SU-DHL-6 (cell line): Measurements from ENCODE around the gene AGTRAP.

Experiments used
- H2AFZ ChIP-seq: fragments of 200-600 bp; sonication (generic); 2 replicates; pipeline ENCODE4 v1.6.1; 2014; ENCODE audit warnings: low read depth, mild to moderate bottlenecking, moderate library complexity, mixed read lengths, antibody characterized with exemption, low read length; ENCODE audit not compliant: severe bottlenecking
- H3F3A ChIP-seq: fragments of 200-600 bp; shearing (Covaris generic); 2 replicates; pipeline ENCODE4 v1.6.0; 2016; ENCODE audit warnings: antibody characterized with exemption, mild to moderate bottlenecking; ENCODE audit not compliant: insufficient read depth
- H3K27ac ChIP-seq: fragments of 200-600 bp; sonication (generic); 2 replicates; pipeline ENCODE4 v1.5.1; 2016; ENCODE audit warnings: low read depth, mild to moderate bottlenecking, low read length, moderate library complexity, mixed read lengths
- H3K27me3 ChIP-seq: fragments of 200-600 bp; sonication (generic), shearing (Covaris generic); 2 replicates; pipeline ENCODE4 v1.6.0; 2014; ENCODE audit warnings: mild to moderate bottlenecking, low read length
- H3K36me3 ChIP-seq: fragments of 200-600 bp; sonication (generic); 2 replicates; pipeline ENCODE4 v1.6.1; 2014; ENCODE audit warnings: mild to moderate bottlenecking, low read length, mixed read lengths
- H3K4me2 ChIP-seq: fragments of 300-600, 200-600 bp; shearing (Covaris generic), sonication (generic); 2 replicates; pipeline ENCODE4 v1.6.0; 2014; ENCODE audit warnings: low read length, low read depth, mild to moderate bottlenecking; ENCODE audit not compliant: poor library complexity, severe bottlenecking
- H3K4me3 ChIP-seq: fragments of 200-600 bp; sonication (generic); 2 replicates; pipeline ENCODE4 v1.5.1; 2014; ENCODE audit warnings: antibody characterized with exemption, low read length, mild to moderate bottlenecking, mixed read lengths; ENCODE audit not compliant: insufficient read depth, poor library complexity, severe bottlenecking
- H3K79me2 ChIP-seq: fragments of 200-600 bp; sonication (generic); 2 replicates; pipeline ENCODE4 v1.6.1; 2014; ENCODE audit warnings: mild to moderate bottlenecking, low read length, moderate library complexity; ENCODE audit not compliant: insufficient read depth
- H3K9ac ChIP-seq: fragments of 200-600 bp; sonication (generic); 2 replicates; pipeline ENCODE4 v1.7.0; 2014; ENCODE audit warnings: mild to moderate bottlenecking, low read length
- H3K9me2 ChIP-seq: fragments of 200-600 bp; sonication (generic); replicated peaks from 2 replicates; pipeline ENCODE4 v1.6.1; 2014; ENCODE audit warnings: low read length; ENCODE audit not compliant: insufficient read depth
- H3K9me3 ChIP-seq: fragments of 200-600 bp; sonication (generic); 2 replicates; pipeline ENCODE4 v1.6.1; 2014; ENCODE audit warnings: low read length, mixed read lengths; ENCODE audit not compliant: insufficient read depth
- H4K20me1 ChIP-seq: fragments of 200-600 bp; sonication (generic); 2 replicates; pipeline ENCODE4 v1.6.1; 2014; ENCODE audit warnings: low read depth, mild to moderate bottlenecking, antibody characterized with exemption, low read length, moderate library complexity, mixed read lengths
- EZH2phosphoT487 ChIP-seq: fragments of 200-600 bp; sonication (generic), shearing (Covaris generic); conservative IDR thresholded peaks from 2 replicates; pipeline ENCODE4 v1.6.1; 2018; ENCODE audit warnings: mild to moderate bottlenecking, antibody characterized with exemption, low read length, moderate library complexity, mixed read lengths
- TF ChIP-seq, protein P1 (sequence below): fragments of 200-600 bp; sonication (generic); IDR thresholded peaks from one replicate; pipeline ENCODE4 v1.5.1; 2017; ENCODE audit warnings: antibody characterized with exemption, mild to moderate bottlenecking, low read length, moderate library complexity; ENCODE audit not compliant: insufficient read depth, poor library complexity, severe bottlenecking

AGTRAP gene

DNA sequence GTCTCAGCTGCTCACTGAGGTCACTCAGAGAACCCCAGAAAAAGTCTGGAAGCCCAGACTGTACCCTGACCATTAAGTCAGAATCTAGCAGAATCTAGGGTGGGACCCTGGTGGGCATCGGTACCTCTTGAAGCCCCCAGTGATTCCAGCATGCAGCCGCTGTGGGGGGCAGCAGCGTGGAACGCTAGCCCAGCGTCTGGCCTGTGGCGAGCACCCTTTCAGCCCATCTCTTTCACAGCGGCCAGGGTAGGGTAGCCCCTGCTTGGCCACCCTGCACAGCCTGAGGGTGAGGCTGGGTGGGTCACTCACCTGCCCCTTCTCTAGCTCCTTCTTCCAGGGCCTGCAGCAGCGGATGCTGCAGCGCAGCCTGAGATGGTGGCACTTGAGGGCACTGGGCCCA, 42.4 kb downstream of the AGTRAP start:
- H4K20me1 ChIP-seq = no peaks in the 10 kb centered on the region
- H3K36me3 ChIP-seq = no peaks in the 10 kb centered on the region
- no peaks in the 10 kb centered on the region for H3K9me2 ChIP-seq
- no peaks in the 10 kb centered on the region for H3K27me3 ChIP-seq
- no peak overlapping the region for H3K4me2 ChIP-seq
- H3K9ac ChIP-seq = no peak overlapping the region
- H3K9me3 ChIP-seq = no peaks in the 10 kb centered on the region
- H3K79me2 ChIP-seq = no peaks in the 10 kb centered on the region
- H3F3A ChIP-seq = no peaks in the 10 kb centered on the region
- H3K4me3 ChIP-seq = no peak overlapping the region
- no peak for TF ChIP-seq EZH2phosphoT487
- TF ChIP-seq, protein P1, sequence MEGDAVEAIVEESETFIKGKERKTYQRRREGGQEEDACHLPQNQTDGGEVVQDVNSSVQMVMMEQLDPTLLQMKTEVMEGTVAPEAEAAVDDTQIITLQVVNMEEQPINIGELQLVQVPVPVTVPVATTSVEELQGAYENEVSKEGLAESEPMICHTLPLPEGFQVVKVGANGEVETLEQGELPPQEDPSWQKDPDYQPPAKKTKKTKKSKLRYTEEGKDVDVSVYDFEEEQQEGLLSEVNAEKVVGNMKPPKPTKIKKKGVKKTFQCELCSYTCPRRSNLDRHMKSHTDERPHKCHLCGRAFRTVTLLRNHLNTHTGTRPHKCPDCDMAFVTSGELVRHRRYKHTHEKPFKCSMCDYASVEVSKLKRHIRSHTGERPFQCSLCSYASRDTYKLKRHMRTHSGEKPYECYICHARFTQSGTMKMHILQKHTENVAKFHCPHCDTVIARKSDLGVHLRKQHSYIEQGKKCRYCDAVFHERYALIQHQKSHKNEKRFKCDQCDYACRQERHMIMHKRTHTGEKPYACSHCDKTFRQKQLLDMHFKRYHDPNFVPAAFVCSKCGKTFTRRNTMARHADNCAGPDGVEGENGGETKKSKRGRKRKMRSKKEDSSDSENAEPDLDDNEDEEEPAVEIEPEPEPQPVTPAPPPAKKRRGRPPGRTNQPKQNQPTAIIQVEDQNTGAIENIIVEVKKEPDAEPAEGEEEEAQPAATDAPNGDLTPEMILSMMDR = no peak
- H3K27ac ChIP-seq = no peak overlapping the region
- no peak overlapping the region for H2AFZ ChIP-seq

DNA sequence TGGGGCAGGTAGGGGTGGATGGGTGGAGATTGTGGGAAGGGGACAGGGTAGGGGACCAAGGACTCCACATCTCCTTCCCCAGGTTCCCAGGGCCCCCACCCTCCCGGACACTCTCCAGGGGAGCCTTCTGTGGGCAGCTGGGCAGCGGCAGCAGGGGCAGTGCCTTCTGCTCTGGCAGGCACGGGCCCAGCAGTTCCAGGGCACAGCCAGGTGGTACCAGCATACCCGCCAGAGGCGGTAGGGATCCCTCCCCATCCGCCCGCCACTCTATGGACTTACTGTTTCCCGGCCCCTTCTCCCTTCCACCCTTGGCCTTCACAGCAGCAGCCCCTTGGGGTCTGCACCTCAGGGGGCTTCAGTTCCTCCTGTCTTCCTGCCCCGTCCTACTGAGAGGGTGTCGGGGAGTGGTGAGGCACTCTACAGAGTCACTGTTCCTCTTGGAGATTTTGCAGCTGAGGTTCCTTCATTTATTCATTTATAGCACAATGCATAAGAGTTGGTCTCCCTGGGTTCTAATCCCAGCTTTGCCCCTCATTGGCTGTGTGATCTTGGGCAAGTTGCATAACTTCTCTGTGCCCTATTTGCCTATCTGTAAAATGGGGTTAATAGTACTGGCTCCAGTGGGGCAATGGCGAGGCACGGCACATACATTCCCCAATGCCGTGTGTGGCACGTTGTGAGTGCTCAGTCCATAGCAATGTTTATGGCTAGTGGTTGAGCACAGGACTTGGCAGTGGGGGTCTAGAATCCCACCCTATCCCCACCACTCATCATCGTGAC, 43.1 kb downstream of the AGTRAP start:
- H3K4me2 ChIP-seq = no peak overlapping the region
- H3K9me2 ChIP-seq = no peaks in the 10 kb centered on the region
- H3K9me3 ChIP-seq = no peaks in the 10 kb centered on the region
- no peak for TF ChIP-seq EZH2phosphoT487
- TF ChIP-seq, protein P1 = no peak
- no peak overlapping the region for H3K27ac ChIP-seq
- no peaks in the 10 kb centered on the region for H3K27me3 ChIP-seq
- no peaks in the 10 kb centered on the region for H3K36me3 ChIP-seq
- H3K4me3 ChIP-seq = no peak overlapping the region
- H2AFZ ChIP-seq = no peak overlapping the region
- H3K79me2 ChIP-seq = no peaks in the 10 kb centered on the region
- H4K20me1 ChIP-seq = no peaks in the 10 kb centered on the region
- H3K9ac ChIP-seq = no peak overlapping the region
- no peaks in the 10 kb centered on the region for H3F3A ChIP-seq

DNA sequence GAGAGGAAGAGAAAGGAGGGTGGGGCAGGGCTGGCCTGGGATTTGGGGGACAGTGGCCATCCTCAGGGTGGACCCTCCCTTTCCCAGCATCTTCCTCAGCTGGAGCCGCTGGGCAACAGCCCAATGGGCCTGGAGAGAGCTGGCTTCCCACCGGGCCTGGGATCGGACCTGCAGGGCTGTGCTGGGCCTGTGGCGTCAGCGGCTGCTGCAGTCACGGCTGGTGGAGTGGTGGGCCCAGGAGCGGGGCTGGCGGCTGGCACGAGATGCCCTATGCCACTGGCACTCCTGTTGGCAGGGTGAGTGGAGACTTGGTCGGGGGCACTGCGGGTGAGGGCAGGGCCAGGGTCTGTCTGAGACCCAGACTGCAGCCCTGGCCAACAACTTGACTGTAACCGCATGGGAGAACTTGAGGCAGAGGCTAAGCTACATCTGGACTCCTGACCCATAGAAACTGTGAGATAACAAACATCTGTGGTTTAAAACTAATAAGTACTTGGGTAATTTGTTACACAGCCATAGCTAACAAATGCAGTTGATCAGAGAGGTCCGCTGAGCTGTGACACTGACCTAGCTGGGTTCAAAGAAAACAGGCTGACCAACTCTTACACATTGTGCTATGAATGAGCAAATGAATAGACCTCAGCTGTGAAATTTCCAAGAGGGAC, 43.9 kb downstream of the AGTRAP start:
- TF ChIP-seq, protein P1 = no peak
- TF ChIP-seq EZH2phosphoT487 = no peak
- no peak overlapping the region for H3K9ac ChIP-seq
- no peak overlapping the region for H2AFZ ChIP-seq
- H4K20me1 ChIP-seq = no peaks in the 10 kb centered on the region
- no peak overlapping the region for H3K4me2 ChIP-seq
- H3K79me2 ChIP-seq = no peaks in the 10 kb centered on the region
- no peaks in the 10 kb centered on the region for H3K27me3 ChIP-seq
- no peaks in the 10 kb centered on the region for H3K9me2 ChIP-seq
- H3F3A ChIP-seq = no peaks in the 10 kb centered on the region
- no peaks in the 10 kb centered on the region for H3K9me3 ChIP-seq
- H3K4me3 ChIP-seq = no peak overlapping the region
- no peaks in the 10 kb centered on the region for H3K36me3 ChIP-seq
- no peak overlapping the region for H3K27ac ChIP-seq
